ENCODE measurements around the gene LEO1.
A peak's percentile ranks its signal among the peaks of the same experiment; 100 is the strongest.

LEO1 gene

DNA sequence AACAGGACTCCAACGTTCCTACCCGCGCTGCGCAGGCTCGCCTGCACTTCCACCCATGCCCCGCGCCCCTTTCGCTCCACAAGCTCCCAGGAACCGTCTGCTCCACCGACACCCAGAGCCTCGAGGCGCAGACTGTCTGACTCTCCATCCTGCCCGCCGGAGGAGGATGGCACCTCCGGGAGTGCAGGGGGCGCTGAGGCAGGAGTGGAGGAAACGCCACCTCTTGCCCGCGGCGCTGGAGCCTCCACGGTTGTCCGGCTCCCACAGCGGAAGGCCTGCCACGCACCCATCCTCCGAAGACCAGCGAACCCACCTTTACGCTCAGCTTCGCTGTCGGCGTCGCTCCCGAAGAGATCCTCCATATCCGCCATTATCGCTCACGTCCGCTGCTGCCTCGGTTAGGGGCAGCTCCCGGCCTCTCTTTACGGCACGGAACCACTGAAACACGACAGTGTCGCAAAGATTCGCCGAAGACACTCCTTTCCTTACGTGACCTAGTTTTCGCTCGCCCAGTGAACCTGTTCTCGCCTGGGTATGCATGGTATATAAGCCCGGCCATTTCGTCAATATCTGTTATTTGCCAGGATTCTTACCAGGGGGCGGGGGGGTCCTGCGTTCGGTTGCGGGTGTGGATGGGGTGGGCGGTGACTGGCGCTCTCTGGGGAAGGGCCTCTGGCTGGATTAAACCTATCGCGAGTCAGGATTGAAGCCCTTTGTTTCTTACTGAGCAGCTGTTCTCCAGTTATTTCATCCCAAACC lies at the start of gene LEO1:
Gene LEO1 (minus strand): TSS at position 404 of the 759 bp plus-strand sequence. CDS start 33 bp downstream, at position 371.
- DNase-seq (ENCODE audit: low spot score) = peak; percentile 94

GRCh38 chr15:52021128-52021671 lies 49.6 kb upstream of the LEO1 start:
- peak; percentile 85 for DNase-seq (ENCODE audit: low spot score)

- peak; percentile 21 for DNase-seq (ENCODE audit: low spot score)
Observed at GRCh38 chr15:52020221-52021085, 48.9 kb upstream of the LEO1 start.

DNA sequence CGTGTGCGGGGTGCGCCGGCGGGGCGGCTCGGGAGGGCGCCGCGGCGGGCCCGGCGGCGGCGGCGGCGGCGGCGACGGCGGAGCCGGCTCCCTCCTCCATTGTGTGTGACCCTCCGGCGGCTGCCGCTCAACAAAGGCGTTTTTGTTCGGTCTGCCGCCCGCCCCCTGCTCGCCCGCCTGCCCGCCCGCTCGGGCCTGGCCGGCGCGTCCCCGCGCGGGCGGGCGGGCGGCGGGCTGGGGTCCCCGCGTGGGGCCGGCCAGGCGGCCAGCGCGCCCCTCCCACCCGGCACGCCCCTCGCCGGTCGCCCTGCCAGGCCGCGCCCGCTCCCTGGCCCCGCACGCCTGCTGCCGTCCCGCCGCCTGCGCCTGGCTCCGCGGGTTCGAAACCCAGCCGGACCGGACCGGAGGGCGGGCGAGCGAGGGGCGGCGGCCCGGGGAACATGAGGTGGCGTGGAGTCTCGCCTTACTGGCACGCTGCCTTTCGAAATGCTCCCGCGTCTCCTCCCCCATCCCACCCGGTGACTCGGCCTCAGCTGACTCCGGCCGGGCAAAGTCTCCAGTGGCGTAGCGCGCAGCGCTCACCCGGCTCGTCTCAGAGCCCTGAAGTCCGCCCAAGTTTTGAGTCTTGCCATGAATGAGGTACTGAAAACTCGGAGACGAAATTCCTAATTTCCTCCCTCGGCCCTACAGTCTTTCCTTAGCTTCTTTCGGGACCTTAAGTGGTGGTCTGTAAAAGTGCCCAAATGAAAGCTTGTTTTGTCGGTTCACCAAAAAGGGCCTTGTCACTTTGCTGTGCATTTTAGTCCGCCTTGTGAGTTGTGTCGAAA lies 48.0 kb upstream of the LEO1 start:
- peak; percentile 95 for DNase-seq (ENCODE audit: low spot score)

DNA sequence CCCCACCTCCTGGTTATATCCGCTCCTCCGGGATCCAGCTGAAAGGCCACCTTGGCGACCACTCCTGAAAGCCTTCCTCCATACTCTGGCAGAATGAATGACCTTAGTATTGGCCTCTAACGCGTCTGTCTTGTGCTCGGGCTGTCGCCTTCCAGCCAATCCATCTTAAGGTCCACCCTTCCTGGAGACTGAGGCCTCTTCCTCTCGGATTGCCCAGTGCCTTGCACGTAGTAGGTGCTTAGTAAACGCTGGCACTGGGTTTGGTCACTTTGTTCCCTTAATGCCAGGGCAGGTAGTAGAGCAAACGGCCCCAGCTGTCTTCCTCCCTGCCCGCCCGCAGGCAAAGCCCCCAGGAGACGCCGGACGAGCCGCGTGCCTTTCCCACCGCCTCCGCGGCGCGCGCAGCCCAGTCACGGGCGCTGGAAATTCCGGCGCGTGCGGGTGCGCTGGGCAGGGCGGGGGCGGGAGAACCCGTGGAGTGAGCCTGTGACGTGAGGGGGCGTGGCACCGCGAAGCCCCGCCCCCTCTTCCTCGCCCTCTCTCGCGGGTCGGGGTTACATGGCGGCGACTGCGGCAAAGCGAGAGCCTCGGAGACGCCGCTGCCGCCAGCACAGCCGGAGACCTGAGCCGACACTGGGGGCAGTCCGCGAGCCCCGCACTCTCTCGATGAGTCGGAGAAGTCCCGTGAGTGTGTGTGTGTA lies 47.3 kb upstream of the LEO1 start, which contains the start of gene MAPK6:
Gene MAPK6 (plus strand): TSS at position 527 of the 701 bp plus-strand sequence. CDS start 27,242 bp downstream, outside the sequence.
- peak; percentile 97 for DNase-seq (ENCODE audit: low spot score)

- peak; percentile 40 for DNase-seq (ENCODE audit: low spot score)
Observed at GRCh38 chr15:52018244-52018643, 46.7 kb upstream of the LEO1 start.

- no peak for DNase-seq (ENCODE audit: low spot score)
Observed at GRCh38 chr15:52016316-52016715, 44.7 kb upstream of the LEO1 start.

- DNase-seq (ENCODE audit: low spot score) = no peak
Observed at GRCh38 chr15:52014616-52015015, 43.0 kb upstream of the LEO1 start.

DNA sequence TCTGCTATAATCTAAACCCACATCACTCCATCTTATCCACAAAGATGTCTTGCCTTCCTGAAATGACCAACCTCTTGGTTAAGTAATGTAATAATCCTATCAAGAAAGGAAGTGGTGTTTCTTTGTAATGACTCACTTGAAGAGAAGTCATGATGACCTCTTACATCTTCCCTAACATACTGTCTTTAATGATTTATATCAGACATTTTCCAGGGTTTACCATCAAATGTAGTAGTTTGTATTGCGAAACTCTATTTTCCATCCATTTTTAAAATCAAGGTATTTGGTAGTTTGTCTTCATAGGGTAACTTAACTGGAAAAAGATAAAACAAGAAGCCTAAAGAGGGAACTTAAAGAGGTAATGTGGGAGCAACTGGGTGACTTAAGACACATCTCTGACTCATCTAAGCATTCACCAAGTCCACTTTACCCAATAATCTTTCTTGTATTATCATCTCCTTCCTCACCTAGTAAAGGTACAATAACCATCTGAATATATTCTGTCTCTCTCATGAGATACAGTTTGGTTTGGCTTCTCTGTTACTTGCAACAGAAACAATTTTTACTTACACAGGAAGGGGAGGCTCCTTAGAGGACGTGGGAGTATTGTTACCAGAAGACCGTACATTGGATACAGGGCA lies 41.7 kb upstream of the LEO1 start:
- DNase-seq (ENCODE audit: low spot score) = peak; percentile 34

- DNase-seq (ENCODE audit: low spot score) = no peak
Observed at GRCh38 chr15:52012210-52012609, 40.6 kb upstream of the LEO1 start.

GRCh38 chr15:52011711-52012144 lies 40.1 kb upstream of the LEO1 start:
- DNase-seq (ENCODE audit: low spot score) = no peak

GRCh38 chr15:52010633-52011595 lies 39.3 kb upstream of the LEO1 start:
- DNase-seq (ENCODE audit: low spot score) = no peak

DNA sequence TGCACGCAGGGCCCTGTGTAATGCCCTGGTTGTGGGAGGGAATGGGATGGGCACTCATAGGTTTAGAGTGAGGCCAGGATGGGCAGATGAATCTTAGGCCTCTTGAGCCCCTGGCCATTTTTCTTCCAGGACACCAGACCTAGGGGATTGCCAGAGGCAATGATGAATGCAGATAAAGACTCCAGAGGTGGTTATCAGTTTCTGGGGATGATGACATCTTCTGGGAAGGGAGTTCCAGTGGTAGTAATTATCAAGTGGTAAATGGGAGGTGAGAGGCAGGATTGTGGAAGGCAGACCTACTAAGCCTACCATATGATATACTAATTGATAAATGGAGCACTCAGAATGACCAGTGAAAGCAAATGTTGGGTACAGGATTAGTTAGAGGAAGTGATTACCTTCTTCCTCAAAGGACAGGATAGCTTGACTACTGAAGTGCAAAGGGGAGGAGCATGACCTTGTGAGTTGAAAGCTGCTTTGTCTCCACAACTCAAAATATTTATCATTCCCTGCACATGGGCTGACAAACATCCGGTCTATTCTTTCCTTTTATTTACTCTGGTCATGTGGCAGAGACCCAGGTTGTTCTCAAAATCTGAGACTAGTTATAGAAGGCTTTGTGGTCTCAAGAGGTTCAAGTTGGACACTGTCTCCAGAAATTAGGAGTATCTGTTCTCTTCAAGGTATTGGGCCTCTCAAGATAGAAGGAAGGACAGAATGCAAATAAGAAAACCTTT lies 37.3 kb upstream of the LEO1 start:
- DNase-seq (ENCODE audit: low spot score) = no peak

DNA sequence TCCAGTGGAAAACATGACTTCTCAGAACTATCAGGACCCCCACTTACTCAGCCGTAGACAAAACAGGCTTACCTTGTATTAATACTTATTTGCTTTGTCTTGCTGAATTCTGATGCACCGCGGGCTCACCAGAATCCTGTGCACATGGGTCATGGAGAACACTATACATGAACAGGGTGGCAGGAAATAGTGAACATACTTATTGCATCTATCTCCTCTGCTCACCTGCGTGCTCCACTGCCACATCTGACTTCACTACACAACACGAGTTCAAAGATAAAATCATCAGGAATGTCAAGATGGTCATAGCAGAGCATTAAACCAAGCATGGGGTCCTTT lies 36.8 kb upstream of the LEO1 start:
- DNase-seq (ENCODE audit: low spot score) = no peak

DNA sequence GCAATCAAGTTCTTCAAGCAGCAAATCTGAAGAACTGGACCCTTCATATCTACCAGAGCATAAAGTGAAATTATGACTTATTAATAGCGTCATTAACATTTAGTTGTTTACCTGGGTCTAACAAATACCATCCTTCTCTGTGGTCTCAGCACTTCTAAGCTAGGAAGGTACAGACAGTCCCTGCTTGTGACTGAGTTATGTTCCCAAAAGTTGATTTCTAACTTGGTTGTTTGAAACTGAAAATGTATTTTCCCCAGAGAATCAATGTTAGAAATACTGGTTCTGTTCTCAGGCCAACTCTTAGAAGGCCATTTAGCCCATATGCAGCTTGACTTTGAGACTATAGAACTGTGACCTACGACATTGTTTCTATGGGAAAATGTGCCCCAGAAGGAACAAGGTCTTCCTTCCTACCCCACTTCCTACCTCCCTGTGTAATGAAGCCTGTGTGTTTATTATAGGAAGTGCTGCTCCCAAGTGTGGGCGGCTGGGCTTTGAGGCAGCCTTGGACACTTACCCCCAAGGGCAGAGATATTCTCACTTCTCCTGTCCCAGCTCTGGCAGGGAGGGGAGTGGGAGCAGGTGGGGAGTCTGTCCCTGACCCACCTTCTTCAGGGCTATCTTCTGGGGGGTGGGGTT lies 35.2 kb upstream of the LEO1 start:
- DNase-seq (ENCODE audit: low spot score) = no peak

DNA sequence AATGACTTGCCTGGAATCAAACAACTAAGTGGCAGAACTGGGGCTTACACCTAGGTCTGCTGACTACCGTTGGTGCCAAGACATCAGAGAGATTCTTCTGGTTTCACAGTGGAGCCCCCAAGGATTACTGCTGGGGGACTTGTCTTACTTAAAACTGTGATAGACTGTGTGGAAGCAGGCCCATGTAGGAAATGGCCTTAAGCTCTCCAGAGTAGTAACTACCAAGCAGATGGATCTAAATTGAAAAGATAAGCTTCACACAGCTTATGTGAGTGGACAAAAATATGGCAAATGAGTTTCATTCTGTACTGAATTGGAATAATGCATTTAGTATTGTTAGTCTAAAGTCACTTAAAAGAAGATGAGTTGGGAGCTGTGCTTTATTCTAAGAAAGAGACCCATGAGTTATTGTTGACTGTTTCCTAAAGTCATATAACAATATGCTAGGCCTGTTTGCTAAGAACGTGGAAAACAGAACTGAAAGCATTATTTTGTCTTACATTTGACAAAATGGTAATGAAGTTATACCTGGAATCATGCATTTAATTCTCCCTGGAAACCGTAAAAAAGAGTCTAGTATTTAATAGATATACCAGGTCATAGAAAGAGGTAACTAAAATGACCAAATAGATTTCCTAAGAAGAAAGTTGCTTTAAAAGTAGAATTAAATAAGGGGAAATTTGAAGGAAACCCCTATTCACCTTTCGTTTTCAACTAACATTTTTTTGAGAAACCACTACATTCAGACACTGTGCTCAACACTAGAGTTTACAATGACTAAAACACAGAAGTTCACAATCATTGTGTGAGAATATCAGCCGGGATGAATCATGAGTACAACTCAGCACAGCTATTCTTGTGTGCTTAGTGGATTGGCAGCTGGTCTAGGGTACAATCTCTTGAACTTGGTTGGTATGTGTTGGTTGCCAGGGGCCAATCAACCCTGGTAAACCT lies 34.4 kb upstream of the LEO1 start:
- DNase-seq (ENCODE audit: low spot score) = no peak

GRCh38 chr15:52004806-52005205 lies 33.2 kb upstream of the LEO1 start:
- no peak for DNase-seq (ENCODE audit: low spot score)

Data from hepatic stellate cell (primary cell).